SIG-M5 treated with dmso at 0.1 percent for 504 hours (cell line): Measurements from ENCODE around the gene PHLPP1.
"Not testable (repeated sequence)": the region's sequence is repeated elsewhere in the genome, so short reads cannot be mapped to it uniquely, and the experiment has no call there.

ENCODE experiments used
- DNase-seq: peaks from one replicate; lab custom pipeline; 2025; ENCODE audit not compliant: unreplicated experiment; lab: John Stamatoyannopoulos, UW

PHLPP1 gene

DNA sequence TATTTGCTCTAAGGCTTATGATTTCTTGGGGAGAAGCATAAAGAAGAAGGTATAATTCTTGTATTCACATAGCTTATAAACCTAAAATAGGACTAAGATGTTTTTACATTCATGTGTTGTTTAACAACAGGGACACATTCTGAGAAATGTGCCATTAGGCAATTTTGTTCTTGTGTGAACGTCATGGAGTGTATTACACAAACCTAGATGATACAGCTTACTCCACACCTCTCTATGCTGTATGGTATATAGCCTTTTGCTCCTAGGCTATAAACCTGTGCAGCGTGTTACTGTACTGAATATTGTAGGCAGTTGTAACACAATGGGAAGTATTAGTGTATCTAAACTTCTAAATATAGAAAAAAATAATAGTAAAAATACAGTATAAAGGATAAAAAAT is 92.1 kb downstream of the PHLPP1 start:
- no peak for DNase-seq

DNA sequence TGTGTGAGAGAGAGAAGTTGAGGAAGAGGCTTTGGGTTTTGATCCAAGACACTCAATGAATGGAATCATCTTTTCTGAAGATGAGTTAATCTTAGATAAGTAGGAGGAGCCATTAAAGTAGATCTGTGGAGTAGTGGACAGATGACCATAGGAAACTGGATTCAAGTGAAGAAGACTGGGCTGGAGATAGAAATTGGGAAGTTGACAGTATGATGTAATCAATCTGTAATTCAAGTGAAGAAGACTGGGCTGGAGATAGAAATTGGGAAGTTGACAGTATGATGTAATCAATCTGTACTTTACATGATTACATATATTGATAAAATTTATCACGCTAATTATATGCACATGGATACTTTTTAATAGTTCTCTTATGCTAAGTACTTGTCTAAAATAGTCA is 92.8 kb downstream of the PHLPP1 start:
- DNase-seq = peak; percentile 50

DNA sequence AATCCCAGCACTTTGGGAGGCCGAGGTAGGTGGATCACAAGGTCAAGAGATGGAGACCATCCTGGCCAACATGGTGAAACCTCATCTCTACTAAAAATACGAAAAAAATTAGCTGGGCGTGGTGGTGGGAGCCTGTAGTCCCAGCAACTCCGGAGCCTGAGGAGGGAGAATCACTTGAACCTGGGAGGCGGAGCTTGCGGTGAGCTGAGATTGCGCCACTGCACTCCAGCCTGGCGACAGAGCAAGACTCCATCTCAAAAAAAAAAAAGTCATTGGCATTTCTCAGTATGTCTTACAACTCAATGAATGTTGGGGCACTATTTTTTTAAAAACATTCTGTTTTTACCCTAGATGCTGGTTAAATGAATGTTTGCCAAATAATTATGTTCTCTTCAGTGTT is 94.1 kb downstream of the PHLPP1 start:
- DNase-seq = not testable (repeated sequence)

DNA sequence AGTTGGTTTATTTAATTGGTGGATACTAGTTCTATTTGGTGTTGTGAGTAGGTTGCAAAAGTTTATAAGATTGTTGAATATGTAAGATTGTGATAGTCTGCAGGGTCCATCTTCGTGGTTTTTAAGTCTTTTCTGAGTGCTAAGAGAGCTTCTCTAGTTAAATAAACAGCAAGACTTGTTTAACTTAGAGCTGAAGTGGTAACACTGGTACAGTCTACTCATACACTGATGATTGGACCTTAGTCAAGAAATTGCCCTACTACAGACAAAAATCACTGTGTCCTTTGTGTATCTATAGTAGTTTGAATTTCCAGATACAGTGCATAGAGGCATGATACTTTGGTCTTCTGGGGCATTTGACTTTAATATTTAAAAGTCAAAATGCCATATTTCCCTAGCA is 94.6 kb downstream of the PHLPP1 start:
- DNase-seq = no peak

DNA sequence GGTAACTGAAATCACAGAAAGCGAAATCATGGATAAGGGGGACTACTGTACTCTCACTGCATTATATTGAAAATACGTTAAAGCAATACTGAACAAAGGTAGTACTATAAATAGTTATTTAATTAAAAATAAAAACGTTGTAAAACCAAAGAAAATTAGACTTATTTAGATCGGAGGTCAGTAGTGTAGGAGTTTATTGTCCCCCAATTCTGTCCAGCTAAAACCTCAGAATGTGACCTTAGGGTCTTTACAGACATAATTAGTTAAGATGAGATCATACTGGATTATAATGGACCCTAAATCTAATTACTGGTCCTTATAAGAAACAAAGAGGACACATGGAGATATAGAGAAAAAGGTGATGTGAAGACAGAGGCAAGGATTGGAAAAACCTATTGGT is 95.3 kb downstream of the PHLPP1 start:
- no peak for DNase-seq

DNA sequence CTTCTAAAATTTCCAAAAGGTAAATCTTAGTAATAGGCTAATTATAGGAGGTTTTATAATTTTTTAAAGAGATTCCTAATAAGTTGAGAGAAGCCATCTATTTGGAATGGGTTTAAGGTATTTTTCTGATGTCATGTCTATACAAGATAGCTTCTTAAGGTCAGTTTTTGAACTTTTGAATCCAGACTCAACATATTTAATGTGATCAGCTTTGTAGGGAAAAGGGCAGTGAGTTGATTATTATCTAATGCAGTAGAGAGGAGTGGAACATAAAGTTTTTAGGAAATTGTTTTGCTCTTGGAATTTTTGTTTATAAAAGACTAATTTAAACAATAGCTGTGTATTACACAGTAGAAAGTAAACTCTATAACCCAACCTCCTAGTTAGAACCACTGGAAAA is 96.3 kb downstream of the PHLPP1 start:
- no peak for DNase-seq

DNA sequence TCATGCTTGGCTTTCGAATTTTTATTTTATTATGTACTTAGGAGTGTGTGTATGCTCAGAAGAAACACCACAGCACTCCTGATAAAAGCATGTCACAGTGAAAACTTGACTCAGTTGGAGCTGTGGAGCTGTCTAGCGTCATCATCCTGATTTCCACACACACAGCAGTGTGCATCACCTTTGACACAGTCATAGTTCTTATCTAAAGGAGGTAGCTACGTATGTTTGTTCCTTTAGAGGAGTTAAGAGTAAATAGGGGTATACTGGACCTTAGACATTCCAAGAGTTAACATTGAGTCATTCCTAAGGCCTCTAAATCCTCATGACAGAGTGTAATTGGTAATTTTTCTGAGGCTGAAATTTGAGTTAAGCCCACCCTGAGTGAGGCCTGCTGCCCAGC is 96.9 kb downstream of the PHLPP1 start:
- DNase-seq = no peak

DNA sequence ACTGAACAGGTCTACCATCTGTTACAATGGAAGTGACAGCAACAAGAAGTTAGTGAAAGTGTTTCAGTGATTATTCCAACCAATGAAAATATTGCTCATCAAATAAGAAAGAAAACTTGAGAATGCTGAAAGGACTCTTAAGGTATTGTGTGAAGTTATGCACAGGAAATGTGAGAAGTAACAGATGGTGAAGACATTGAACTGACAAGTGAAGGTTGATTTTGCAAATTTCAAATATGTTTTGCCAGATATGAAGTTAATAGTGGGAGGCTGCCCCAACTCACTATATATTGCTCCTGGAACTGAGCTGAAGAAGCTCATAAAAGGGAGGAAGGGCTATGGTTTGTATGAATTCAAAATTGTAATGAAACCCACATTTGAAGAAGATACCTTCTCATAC is 97.5 kb downstream of the PHLPP1 start:
- DNase-seq = no peak

DNA sequence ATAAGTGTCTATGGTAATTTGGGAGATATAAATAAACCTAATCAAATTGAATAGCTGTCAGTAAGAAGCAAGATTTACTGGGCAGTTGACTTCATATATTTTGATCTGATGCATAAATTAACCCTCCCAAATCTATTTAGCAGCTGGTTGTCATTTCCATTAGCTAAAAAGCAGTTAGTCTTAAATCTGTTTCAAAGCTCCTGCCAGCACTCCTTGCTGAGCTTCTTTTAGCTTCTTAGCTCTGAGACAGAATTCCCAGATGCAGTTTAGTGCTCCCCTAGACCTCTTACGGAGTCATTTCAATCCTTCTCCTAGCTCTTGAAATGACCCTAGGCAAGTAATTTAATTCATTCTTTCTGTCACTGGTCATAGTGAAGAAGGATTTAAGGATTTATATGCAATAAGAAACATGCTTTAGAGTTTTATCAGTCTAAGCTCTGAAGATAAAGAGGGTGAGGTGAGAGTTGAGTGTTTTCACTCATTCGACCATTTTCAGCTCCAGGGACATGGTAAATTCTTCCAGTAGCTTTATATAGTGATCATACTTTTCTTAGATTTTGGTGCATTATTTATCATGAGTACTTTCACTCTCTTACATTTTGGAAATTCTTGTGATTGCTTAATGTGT is 98.9 kb downstream of the PHLPP1 start:
- no peak for DNase-seq

DNA sequence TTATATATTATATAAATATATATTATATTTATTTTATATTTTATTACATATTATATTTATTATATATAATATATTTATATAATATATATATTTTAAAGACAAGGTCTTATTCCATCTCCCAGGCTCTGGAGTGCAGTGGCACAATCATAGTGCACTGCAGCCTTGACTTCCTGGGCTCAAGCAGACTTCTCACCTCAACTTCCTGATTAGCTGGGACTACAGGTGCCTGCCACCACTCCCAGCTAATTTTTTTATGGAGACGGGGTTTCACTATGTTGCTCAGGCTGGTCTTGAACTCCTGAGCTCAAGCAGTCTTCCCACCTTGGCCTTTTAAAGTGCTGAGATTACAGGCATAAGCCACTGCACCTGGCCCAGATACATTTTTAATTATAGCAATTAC is 110.0 kb downstream of the PHLPP1 start:
- no peak for DNase-seq

DNA sequence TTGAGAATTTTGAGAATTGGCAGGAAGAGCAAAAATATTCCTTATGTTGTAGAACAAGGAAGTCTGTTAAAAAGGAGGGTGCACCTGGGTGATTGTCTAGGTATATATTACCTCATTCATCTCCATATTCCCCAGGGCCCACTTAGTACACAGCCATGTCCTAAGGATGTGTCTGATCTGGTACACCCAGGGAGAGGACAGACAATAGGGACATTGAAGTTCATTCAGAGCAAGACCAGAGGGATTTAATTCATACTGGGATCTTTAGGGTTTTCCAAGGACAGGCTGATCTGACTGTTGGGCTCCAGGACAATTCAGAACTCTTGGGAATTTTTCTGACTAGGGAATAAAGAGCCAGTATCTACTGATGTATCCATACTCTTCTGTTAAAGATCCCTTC is 112.1 kb downstream of the PHLPP1 start:
- no peak for DNase-seq

DNA sequence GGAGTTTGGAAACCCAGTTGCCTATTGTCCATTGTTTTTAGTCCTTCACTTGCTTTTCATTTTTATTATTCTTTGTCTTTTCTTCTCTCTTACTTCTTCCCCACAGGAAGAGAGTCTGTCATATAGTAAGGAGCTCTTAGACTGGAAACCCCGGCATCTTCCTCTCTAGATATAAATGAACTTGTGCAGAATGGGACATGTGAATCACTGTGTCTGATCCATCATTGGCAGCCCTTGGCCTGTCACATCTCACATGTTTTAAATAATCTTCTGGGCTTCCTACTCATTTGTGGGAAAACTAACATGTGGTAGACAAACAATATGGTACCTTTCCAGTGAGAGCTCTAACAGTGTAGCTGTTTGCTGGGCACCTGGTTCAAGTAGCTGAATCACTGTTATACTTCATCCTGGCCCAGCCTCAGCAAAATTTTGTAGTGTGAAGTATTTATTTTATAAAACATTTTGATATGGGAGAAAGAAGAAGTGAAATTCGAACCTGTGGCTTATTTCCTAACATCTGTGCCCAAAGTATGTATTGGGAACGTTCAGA is 112.8 kb downstream of the PHLPP1 start:
- DNase-seq = no peak

DNA sequence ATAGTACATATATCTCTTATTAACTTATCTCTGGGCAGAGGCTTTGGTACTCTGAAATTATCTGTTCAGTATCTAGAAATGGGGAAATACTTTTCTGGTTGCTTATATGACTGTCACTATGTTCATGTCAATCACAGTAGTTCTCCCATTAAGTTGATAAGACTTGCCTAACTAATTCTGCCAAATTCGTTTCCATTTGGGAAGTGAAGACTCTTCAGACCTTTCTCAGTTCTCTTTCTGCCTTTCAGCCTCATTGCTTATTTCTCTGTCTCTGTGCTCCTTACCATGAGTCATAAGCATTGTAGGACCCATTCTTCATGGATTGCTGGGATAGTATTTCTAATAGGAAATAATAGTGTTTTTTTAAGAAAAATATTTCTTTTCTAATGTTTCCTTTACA is 113.5 kb downstream of the PHLPP1 start:
- DNase-seq = peak; percentile 31

DNA sequence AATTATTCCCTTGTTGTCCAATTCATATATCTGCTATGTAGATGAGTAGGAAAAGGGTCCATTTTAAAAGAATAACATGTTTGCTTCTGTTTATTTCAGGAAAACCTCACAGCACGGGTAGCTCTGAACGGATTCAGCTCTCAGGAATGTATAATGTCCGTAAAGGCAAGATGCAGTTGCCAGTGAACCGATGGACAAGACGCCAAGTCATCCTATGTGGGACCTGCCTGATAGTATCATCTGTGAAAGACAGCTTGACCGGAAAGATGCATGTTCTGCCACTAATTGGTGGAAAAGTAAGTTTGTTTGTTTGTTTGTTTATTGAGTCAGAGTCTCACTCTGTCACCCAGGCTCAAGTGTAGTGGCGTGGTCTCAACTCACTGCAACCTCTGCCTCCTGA is 114.6 kb downstream of the PHLPP1 start:
- DNase-seq = no peak

DNA sequence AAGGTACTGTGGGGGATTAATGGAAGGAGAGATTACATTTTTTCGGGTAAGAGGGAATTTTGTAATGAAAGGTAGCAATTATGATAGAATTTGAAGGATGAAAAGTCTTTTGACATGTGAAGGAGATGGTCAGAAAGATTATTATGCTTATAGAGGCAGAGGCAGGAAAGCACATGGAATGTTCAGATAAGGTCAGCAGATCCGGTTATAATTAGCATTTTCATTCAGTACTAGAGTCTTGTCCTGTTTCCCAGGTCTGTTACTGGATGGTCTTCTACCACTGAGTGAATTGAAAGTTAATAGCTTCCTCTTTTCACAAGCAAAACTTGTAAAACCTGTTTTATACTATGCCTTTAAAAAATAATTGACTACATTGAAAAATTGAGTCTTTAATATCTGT is 116.9 kb downstream of the PHLPP1 start:
- no peak for DNase-seq

DNA sequence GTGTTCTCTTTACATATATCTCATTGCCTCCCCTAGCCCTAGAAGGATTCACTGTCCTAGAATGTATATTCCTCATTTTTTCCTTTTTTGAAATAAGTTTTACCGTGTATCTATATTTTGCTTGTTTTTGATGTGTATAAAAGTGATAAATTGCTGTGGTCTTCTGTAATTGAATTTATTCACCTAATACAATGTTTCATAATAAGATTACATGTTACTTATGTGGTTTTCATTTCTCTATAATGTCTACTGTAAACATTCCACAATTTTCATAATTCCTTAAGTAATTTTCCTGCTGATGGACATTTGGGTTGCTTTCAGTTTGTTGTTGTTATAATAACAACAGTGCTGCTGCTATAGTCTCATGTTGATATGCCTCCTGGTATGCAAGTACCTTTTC is 118.2 kb downstream of the PHLPP1 start:
- no peak for DNase-seq

DNA sequence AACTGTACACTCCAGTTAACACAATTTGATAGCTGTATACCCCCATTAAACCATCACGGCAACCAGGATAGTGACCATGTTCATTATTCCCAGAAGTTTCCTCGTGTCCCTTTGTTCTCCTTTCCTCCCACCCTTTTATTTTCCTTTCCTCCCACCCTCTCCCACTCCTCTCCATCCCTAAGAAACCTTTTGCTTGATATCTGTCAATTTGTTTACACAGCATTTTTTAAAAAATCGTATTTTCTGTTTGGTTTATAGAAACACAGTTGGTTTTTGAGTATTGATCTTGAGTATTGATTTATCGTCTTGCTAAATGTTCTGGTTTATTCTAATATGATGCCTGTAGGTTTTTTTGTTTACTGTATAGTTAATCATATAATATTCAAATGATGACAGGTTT is 119.4 kb downstream of the PHLPP1 start:
- no peak for DNase-seq

DNA sequence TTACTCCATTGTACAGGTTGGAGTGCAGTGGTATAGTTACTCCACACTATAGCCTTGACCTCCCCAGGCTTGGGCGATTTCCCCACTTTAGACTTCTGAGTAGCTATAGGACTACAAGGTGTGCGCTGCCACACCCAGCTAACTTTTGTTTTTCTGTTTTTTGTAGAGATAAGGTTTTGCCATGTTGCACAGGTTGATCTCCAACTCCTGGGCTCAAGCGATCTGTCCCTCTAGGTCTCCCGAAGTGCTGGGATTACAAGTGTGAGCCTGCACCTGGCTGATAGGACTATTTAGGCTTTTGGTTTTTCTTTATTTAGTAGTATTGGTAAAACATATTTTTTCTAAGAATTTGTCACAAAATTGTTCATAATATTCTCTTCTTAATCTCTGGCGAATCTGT is 121.7 kb downstream of the PHLPP1 start:
- no peak for DNase-seq

DNA sequence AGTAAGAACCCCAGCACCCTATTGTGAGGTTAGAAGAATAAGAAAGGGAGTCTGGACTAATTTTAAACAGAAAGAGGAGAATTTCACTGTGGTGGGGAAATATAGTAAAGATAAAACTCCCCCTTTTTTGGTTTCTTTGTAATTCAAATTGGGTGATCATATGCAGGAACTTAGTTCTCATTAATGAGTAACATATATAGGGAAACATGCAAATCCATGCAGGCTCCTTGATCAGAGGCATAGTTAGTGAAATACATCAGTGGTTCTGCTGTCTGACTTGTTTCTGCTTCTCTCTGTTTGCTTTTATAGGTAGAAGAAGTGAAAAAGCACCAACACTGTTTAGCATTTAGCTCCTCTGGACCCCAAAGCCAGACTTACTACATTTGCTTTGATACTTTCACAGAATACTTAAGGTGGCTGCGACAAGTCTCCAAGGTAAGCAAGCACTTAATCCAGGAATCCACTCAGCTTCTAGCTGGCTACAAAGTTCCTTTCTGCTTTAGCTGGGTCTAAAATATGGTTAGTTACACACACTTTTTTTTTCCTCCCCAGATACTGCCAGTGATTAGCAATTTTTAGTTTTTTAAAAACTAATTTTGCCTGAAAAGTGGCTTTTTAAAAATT is 123.2 kb downstream of the PHLPP1 start:
- no peak for DNase-seq

DNA sequence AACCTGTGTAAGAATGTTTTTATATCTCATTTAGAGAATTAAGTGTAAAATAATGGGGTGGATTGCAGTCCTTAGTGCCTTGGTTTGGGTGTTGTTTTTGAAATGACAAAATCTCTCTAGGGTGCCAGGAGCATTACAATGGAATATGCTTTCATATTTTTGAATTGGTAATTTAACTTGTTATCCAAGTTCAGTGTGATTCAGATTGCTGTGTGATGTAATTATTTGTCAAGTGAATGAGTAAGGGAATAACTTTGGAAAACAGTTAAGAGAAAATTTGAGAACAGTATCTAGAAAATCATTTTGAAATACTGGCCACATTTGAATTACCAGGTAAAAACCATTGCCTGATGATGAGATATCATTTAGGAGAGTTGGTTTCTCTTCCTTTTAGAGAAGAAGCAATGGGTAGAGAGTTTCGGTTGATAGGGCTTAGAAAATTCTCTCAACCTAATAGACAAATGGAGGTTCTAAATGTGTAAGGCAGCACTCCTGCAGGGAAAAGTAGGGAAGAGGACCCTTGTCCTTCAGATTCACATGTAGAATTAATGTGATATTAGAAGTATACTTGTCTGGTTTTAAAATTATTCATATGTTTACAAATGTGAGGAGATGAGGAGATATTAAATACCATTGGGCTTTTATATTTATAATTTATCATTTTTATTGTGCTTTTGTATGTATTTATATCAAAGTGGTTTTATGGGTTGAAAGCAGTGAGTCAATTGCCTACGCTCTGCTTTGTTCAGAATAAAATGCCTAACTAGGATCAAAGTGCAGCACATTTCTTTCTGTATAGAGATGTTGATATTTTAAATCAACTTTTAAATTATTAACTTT is 124.8 kb downstream of the PHLPP1 start:
- no peak for DNase-seq

DNA sequence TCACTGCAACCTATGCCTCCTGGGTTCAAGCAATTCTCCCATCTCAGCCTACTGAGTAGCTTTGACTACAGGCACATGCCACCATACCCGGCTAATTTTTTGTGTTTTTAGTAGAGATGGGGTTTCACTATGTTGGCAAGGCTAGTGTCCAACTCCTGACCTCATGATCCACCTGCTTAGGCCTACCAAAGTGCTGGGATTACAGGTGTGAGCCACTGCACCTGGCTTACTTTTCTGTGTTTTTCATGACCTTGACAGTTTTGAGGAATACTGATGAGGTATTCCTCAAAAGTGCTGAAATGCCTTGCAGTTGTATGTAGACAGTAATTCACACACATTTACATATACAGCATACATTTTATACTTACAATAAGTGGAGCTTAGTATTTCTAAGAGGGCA is 126.1 kb downstream of the PHLPP1 start:
- no peak for DNase-seq

DNA sequence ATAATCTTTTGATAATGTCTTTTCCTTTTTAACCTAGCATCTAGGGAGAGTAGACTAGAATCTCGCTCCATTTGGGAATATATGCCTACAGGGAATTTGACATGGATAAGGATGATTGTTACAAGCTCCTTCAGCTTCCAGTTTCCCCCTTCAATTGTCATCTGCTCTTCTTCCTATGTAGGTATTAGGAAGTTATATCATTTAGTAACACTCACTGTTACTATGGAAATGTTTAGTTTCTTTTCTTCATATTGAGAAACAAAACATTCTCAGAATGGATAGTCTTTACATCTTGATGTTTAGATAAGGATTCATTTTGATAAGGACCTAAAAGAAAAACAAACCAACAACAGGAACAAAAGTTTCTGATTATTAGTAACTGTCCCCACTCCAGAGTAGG is 127.6 kb downstream of the PHLPP1 start:
- no peak for DNase-seq
